HG02973 (cell line): ENCODE measurements around the gene C2orf78.
"Not testable (repeated sequence)": the region's sequence is repeated elsewhere in the genome, so short reads cannot be mapped to it uniquely, and the experiment has no call there.

Experiments used
- ATAC-seq: cut with Tn5 transposase; IDR thresholded peaks from one replicate; pipeline ENCODE4 v1.9.1; 2021; ENCODE audit warnings: moderate library complexity; ENCODE audit not compliant: unreplicated experiment

Gene C2orf78

GRCh38 chr2:73783883-73784282 lies at the start of gene C2orf78:
TSS of gene C2orf78 (plus strand) at chr2:73784183. CDS start at chr2:73784310, 127 bp downstream.
- not testable (repeated sequence) for ATAC-seq

- no peak for ATAC-seq
Measured at GRCh38 chr2:73736378-73736777, 47.6 kb upstream of the C2orf78 start.

GRCh38 chr2:73736855-73737779 lies 46.9 kb upstream of the C2orf78 start, which contains the start of gene TPRKB:
TSS of gene TPRKB (minus strand) at chr2:73737345. CDS start at chr2:73734569, 2,776 bp downstream.
- ATAC-seq: peak; percentile 94

GRCh38 chr2:73739101-73739500 lies 44.9 kb upstream of the C2orf78 start:
- ATAC-seq: no peak

GRCh38 chr2:73740767-73741166 lies 43.2 kb upstream of the C2orf78 start:
- no peak for ATAC-seq

- no peak for ATAC-seq
Measured at GRCh38 chr2:73746015-73746876, 37.7 kb upstream of the C2orf78 start.

GRCh38 chr2:73746877-73747208 lies 37.1 kb upstream of the C2orf78 start:
- ATAC-seq: no peak

- no peak for ATAC-seq
Measured at GRCh38 chr2:73749314-73749713, 34.7 kb upstream of the C2orf78 start.

GRCh38 chr2:73754332-73754731 lies 29.7 kb upstream of the C2orf78 start:
- ATAC-seq: not testable (repeated sequence)

GRCh38 chr2:73759285-73759764 lies 24.7 kb upstream of the C2orf78 start:
- no peak for ATAC-seq

GRCh38 chr2:73759904-73760303 lies 24.1 kb upstream of the C2orf78 start:
- ATAC-seq: no peak

GRCh38 chr2:73762571-73762970 lies 21.4 kb upstream of the C2orf78 start:
- no peak for ATAC-seq

GRCh38 chr2:73764945-73765344 lies 19.0 kb upstream of the C2orf78 start:
- no peak for ATAC-seq

GRCh38 chr2:73766349-73766748 lies 17.6 kb upstream of the C2orf78 start:
- no peak for ATAC-seq

- no peak for ATAC-seq
Measured at GRCh38 chr2:73766994-73767393, 17.0 kb upstream of the C2orf78 start.

GRCh38 chr2:73770725-73771124 lies 13.3 kb upstream of the C2orf78 start:
- ATAC-seq: no peak

GRCh38 chr2:73772819-73773218 lies 11.2 kb upstream of the C2orf78 start:
- no peak for ATAC-seq

GRCh38 chr2:73776381-73776780 lies 7.6 kb upstream of the C2orf78 start:
- no peak for ATAC-seq

- no peak for ATAC-seq
Measured at GRCh38 chr2:73776869-73777519, 7.0 kb upstream of the C2orf78 start.

- peak; percentile 4 for ATAC-seq
Measured at GRCh38 chr2:73778867-73779466, 5.0 kb upstream of the C2orf78 start.
